HCEC 1CT (cell line): ENCODE results near the gene STK24.

ENCODE experiments used
- DNase-seq: peaks from one replicate; pipeline ENCODE4 v3.0.0-alpha.2; 2017

The STK24 gene

DNA sequence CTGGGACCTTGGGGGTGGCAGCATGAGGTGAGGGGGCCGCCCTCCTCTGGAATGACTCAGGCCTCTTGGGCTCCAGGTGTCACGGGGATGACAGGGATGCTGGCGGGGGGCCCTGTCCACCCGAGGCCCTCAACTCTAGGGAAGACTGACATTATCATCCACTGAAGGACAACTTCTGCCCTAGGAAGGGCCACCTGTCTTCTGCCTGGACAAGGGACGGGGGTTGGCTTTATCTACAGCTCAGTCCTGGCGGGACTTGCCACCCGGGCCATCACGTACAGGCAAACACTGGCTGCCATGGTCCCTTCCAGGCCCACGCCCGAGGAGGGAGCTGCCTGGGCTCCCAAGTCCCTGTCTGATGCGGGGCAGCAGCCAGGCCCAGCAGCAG, 130.7 kb downstream of the STK24 start:
- DNase-seq, result no peak

DNA sequence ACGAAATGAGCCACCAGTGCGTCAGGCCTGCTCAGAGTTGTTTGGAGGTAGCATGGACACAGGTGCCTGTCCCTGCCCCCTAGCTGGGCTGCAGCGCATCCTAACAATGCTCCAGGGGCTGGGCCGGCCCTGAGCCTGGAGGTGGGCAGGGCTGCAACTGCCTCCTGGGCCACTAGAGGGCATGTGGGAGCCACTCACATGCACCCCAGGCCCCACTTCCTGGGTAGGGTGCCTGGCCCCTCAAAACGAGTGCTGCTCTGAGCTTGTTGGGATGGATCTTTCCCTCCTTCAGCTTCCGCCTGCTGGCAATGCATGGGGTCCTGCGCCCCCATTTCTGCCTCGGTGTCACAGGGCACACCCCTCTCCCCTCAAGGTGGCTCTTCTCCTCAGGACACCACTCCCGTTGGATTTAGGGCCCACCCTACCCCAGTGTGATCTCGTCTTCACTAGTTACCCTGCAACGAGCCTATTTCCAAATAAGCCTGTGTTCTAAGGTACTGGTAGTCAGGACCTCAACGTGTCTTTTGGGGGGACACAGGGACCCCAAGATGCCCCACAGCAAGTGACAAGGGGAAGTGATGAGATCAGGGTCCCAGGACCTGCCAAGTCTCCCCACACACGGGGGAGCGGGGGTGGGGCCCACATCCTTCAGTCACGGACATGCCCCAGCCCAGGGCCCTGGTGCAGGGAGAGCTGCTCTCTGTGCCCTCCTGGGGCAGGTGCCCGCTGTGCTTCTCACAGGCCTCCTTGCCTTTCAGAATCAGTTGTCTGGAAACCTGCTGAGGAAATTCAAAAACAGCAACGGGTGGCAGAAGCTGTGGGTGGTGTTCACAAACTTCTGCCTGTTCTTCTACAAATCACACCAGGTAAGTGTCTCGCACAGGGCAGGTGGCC, 131.3 kb downstream of the STK24 start:
- DNase-seq, result peak; percentile 35

DNA sequence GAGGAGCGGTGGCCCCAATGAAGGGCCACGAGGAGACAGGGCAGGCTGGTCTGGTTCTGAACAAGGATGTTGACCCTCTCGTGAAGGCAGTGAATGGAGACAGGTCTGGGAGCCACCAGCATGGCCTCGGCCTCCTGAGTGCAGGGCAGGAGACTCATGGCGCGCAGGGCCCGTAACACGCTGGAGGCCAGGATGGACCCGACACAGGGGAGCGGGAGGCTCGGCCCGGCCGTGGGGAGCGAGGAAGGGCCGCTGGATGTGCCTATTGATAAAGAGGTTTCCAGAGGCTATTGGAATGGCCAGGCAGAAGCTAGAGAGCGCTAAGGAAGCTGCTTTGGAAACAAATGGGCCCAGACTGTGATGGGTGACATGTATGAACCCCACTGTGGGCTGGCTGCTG, 132.5 kb downstream of the STK24 start:
- DNase-seq, result no peak

DNA sequence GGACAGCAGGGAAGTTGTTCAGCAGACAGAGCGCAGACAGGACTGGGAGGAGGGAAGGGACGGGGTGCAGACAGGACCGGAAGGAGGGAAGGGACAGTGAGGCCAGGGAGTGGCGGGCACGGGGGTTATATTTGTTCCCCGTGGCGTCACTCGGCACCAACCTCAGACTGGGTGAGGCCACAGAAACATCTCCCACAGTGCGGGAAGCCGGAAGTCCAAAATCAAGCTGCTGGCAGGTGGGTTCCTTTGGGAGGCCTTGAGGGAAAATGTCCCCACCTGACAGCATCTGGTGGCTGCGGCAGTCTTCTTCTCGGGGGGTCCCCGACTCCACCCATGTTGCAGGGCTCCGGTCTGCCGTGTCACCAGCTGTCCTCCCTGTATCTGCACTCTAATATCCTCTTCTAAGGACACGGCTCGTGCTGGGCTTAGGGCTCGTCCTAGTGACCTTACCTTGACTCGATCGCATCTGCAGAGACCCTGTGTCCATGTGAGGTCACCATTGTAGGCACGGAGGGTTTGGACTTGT, 133.0 kb downstream of the STK24 start:
- DNase-seq, result no peak

DNA sequence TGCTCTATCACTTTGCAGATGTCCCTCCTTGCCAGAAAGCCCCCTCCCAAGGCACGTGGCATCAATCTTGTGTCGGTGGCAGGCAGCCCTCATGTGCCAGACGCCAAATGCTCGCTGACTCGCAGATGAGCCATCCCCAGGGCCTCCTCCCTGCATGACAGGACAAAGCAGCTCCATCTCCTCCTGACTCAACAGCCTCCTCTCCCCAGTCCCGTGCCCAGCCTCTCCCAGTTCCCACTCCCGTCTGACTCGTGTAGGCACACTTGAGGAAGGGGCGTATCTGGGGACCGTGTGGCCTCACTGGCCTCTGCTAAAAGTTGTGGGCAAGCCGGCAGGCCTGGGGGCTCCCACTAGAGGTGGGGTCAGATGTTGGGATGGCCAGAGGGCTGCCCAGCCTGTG, 133.6 kb downstream of the STK24 start:
- peak; percentile 82 for DNase-seq

DNA sequence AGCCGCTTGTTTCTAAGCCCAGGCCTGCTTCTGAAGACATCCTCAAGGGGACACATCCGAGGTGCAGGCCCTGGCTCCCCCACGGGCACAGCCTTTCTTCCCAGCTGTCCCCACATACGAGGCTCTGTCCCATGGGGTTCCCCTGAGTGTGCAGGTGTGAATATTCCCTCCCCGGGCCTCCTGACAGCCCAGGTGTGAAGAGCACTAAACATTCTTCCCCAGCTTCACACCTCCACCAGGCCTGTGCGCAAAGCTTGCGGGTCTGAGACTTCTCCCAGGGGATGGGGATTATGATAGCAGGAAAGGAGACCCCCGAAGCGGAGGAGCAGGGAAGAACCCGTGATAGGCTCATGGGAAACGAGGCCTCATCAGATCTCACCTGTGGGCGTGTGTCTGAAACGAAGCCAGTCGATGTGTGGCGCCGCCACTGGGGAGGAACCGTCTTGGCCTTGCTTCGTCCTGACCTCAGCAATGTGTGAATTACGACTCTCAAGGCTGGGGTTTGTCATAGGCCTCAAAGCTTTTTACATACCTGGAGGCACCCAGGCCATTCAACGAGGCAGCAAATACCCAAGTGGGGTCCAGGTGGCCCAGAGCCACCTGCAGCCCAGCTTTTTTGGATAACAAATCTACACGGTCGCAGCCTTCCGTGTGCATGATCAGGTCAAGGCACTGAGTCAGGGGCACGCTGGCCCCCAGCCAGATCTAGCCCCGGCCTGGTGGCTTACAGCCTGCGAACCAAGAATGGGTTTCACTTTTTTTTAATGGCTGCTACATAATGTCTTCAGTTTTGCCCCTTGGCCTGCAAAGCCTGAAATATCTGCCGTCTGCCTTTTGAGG, 134.3 kb downstream of the STK24 start:
- DNase-seq, result no peak

DNA sequence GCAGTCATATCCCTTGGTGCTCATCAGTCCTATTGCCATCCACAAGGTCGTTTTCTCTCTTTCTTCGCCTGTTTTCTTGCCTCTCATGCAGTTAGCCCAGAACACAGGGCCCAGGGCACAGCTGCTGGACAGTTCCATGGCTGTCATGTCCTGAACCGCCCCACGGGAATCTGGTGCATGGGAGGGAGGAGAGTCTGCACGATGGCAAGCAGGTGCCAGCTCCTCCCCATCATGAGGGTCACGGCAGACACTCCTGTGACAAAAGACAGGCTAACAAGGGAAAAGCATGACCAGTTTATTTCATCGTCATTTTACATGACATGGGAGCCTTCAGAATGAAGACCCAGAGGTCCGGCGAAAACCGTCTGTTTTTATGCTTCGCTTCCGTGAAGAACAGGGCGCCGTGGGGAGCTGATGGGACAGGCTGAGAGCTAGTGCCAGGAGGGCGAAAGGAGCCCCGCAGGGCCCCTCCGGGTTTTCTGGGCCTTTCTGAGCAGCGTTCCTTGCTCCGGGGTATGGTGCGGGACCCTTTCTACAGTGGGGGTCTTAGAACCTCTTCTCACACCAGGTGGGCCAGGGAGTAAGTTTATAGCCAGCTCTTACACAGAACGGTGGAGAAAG, 135.7 kb downstream of the STK24 start:
- no peak for DNase-seq

DNA sequence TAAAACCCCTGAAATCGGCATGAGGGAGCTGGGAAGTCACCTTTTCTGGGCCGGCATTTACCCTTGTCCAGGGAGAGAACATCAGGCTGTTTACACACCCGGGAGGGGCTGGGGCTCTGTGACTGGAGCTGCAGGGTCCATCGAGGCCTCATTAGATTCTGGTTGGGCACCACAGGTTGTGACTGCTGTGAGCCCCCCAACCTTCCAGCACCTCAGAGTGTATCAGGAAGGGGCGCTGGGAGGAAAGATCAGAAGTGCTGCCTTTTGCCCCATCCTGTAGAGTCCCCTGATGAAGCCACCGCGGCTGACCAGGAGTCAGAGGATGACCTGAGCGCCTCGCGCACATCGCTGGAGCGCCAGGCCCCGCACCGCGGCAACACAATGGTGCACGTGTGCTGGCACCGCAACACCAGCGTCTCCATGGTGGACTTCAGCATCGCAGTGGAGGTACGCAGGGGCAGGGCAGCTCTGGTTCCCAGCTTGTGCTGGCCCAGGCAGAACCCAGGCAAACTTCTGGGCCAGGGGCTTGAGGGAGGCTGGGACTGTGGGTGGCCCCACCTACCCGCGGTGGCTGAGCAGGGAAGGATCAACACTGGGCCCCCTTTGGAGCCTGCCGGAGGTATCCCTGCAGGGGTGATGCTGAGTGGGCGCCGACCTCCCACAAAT, 136.4 kb downstream of the STK24 start:
- DNase-seq, result no peak

DNA sequence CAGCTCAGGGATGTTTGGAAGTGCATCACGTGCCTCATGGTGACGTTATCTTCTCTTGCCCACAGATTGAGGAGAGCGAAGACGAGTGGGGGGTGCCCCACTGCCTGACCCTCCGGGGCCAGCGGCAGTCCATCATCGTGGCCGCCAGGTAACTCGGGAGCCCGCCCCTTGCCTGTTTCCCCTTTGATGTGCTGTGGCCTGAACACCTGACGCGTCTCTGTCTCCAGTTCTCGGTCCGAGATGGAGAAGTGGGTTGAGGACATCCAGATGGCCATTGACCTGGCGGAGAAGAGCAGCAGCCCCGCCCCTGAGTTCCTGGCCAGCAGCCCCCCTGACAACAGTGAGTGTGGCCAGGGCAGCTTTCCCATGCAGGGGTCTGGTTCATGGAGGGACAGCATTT, 137.0 kb downstream of the STK24 start:
- DNase-seq, result no peak

DNA sequence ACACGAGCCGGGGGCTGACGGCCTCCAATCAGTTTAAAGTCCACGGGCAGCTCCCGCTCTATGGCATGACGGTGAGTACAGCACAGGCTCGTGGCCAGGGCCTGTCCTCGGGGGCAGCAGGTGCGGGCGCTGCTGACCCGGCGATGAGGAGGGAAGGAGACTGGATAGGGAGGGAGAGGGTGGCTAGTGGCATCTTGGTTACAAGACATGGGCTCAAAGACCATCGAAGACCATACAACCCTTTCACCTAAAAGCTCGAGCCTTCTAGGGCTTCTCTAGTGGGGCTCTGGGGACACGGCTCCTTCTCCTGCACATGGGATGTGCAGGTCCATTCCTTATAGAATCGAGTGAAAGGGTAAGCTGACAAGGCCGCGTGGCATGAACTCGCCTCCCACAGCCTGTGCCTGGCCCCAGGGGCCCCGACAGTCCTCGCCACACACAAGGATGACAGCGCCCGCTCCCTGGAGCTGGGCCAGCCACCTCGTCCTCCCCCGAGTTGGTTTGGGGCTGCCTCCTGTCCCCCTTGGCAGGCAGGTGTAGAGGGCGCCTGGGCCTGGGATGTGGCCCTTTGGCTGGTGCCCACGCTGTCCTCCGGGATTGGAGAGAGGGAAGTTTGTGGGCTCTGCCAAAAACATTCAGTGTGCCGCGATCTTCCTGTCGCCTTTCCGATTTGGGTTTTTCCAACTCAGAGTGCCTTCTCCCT, 137.6 kb downstream of the STK24 start:
- no peak for DNase-seq

DNA sequence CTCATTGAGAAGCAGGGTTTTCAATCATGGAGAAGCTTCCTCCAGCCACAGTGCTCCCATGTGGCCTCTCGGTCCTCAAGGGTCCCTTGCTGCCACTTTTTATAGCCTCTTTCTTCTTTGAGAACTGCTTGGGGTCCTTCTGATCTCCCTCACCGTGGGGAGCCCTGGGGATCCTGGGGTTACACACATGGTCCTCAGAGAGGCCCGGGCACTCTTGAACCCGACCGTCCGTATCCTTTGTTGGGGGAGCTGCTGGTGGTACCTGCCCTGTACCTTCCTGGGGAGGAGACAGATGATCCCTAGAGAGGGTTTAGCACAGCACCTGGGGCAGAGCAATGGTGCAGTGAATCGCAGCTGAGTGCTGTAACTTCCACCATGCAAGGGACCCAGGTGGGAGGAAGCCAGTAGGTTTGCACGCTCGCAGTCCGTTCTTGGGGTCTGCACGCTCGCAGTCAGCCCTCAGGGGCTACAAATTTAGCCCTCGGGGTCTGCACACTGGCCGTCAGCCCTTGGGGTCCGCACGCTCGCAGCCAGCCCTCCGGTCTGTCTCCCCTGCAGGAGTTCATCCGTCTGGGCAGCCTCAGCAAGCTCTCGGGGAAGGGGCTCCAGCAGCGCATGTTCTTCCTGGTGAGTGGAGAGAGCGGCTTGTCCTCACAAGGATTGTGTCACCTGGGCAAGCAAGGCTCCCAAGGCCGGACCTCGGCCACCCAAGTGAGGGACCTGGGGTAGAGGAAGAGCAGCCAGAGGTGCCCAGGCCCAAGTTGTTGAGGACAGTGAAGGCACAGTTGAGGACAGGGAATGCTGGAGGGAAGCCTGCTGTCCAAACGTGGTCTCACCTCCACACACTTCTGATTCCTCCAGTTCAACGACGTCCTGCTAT, 138.4 kb downstream of the STK24 start:
- DNase-seq, result no peak

DNA sequence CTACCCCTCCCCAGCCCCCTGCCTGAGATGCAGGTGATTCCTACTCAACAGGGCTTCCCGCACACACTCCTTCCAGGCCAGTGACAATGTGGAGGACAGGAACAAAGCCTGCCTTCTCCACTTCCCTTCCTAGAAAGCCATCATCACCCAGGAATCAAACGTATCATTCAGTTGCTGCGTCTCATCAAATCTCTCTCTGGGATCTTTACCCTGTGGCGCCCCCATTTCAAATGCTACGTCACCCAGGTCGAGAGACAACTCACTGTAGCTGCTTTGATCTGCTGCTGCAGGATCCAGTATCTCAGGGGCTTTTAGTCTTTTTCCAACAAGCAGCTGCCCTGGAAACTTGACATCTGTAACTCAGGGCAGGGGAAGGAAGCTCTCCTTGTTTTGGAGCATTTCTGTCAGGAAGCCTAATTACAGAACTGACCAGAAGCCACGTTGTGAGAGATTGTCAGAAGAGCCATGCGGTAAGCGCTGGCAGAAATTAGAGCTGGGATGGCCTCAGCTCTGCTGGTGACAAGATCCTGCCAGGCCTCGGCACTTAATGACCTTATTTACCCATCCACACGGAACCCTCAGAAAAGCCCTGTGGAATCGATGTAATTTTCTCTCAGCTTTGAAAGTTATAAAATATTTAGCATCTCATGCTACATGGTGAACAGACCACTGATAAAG, 140.5 kb downstream of the STK24 start:
- no peak for DNase-seq

DNA sequence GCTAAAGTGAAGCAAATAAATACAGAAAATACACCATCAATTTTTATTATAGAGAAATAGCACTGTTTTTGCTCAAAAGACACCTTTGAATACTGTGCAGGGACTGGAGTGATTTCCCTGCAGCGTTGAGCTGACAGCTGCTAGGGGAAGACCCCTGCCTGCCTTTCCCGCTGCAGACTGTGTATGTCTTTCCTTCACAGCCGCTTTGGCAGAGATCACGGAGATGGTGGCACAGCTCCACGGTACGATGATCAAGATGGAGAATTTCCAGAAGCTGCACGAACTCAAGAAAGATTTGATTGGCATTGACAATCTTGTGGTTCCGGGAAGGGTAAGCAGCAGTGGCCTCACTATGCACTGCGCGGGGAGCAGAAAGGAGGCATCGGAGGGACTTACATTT, 141.5 kb downstream of the STK24 start:
- DNase-seq, result no peak

DNA sequence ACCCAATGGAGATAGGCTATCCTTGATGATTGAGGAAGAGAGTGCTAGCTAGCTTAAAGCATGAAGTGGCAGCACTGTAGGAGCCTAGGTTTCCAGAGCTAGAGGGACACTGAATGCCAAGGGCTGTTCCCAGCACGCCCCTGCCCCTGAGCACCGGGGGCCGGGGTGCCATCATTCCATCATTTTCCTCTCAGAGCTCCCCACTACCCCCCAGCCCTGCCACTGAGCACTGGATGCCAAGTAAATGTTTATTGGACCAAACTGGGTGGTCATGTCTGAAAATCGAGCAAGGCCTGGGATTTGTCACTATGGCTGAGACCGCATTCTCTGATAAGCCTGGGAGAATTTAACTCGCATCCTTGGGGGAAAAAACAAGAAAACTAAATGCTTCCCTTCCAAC, 142.8 kb downstream of the STK24 start:
- no peak for DNase-seq

DNA sequence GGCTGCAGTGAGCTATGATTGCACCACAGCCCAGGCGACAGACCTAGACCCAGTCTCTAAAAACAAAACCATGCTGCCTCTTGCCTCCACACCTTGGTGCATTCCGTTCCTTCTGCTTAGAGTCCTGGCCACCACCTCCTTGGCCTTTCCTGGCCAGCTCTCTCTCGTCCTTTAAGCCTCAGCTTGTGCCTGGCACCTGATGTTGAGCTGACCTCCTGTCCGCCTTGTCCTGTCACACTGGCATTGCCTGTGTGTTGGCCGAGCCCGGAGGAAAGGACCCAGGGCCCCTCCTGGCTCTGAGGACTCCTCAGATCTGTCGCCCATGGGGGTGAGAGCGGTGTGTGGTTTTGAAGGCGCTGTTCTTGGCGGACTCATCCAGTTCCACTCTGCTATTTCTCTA, 143.3 kb downstream of the STK24 start:
- no peak for DNase-seq

DNA sequence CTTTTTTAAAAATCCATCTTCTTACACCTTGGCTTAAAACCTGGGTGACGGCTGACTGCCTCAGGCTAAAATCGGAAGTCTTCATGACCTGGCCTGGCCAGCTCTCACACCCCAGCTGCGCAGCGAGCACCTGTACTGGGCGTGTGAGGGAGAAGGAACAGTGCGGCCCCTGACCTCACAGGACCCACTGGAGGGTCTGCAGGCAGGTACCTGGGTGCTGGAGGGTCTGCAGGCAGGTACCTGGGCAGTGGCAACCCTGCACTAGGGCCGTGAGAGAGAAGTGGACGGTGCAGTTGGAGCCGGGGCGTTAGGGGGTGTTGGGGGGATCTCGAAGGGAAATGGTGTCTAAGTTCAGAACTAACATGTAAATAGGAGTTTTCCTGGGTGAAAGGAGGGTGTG, 144.3 kb downstream of the STK24 start:
- no peak for DNase-seq

DNA sequence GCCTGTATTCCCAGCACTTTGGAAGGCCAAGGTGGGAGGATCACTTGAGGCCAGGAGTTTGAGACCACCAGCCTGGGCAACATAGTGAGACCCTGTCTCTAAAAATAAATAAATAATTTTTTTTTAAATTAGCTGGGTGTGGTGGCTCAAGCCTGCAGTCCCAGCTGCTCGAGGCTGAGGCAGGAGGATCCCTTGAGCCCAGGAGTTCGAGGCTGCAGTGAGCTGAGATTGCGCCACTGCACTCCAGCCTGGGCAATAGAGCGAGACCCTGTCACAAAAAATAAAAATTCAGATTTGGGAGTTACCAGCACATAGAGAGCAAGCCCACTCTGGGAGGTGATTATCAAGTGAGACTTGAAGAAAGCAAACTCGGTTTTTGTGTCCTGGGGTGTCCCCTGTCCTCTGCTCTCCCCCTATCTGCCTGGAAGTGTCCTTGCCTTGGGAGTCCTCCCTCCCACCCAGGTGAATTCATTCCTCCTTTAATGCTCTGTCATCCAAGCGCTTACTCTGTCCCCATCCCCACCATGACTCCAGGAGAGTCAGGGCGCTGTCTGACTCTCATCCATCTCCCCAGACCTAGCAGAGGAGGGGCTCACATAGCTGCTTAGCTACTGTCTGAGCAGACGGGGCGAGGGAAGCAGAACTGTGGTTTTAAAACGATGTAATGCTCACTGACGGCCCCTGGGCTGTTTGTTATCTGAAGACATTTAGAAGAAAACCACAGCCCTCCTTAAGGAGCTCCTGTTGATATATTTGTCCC, 146.8 kb downstream of the STK24 start:
- no peak for DNase-seq

DNA sequence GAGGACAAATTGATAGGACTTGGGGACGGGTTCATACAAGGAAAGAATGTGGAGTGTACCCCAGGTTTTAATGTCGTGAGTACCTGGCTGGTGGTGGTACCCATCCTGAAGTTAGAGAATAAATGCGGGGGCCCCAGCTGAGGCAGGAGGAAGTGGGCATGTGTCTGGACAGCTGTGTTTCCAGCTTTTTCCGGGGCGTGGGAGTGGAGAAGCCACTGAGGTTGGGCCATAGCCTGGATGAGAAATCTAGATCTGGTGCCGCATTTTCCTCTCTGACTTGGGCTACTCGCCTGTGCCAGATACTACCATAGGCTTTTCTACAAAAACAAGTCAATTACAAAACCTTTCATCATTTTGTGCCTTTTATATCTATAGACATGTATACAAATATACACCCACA, 147.4 kb downstream of the STK24 start:
- DNase-seq, result no peak

DNA sequence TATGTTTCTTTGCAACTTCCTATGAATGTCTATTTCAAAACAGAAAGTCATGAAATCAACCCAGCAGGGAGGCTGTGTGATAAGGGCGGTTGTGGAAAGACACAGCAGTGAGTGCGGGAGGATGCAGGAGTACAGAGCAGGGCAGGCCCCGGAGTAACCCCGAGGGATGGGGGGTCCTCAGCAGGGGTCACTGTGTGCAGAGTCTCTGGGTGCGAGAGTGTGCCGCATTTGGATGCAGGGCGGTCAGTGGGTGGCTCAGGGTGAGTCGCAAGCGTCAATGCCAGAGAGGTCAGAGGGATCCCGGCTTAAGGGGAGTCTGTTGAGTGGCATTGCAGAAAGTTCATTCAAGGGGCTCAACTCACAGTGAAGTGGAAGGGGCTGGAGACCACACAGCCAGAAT, 147.8 kb downstream of the STK24 start:
- DNase-seq, result no peak
